ENCODE data around the gene NF2. TPM values are rescaled to one million over a fixed set of nuclear protein-coding genes. Genes with fewer than 3 reads are reported as not detected.

Gene NF2
- total RNA-seq, 3 donors from 2014 or later: 21.1 to 36.1 (median 31.8) TPM

GRCh38 chr22:29607426-29607825 is 4.0 kb downstream of the NF2 start:
- Histone ChIP-seq H3K4me3 (no peak overlapping the region), H3K27ac (no peak overlapping the region), H3K27me3 (no peaks in the 10 kb centered on the region), H3K4me1 (no peaks in the 10 kb centered on the region), H3K9me3 (no peaks in the 10 kb centered on the region), H3K36me3 (no peaks in the 10 kb centered on the region)
- TF ChIP-seq CTCF (IDR thresholded peaks at IDR 0.05) (no peak), POLR2A (IDR thresholded peaks at IDR 0.05) (no peak), POLR2AphosphoS5 (IDR thresholded peaks at IDR 0.05) (no peak)
- intact Hi-C loops (cut with DNase I; ENCODE audit: low total_unique reads): no loop called here
- DNase-seq (ENCODE audit: low spot score in 2 of 2): no peak

GRCh38 chr22:29609139-29609538 is 5.7 kb downstream of the NF2 start:
- TF ChIP-seq CTCF (IDR thresholded peaks at IDR 0.05) (no peak), POLR2A (IDR thresholded peaks at IDR 0.05) (no peak), POLR2AphosphoS5 (IDR thresholded peaks at IDR 0.05) (no peak)
- intact Hi-C loops (cut with DNase I; ENCODE audit: low total_unique reads): no loop called here

GRCh38 chr22:29610780-29611179 is 7.3 kb downstream of the NF2 start:
- intact Hi-C loops (cut with DNase I; ENCODE audit: low total_unique reads): loop anchor here (5.0 kb wide), 1 partner anchor 1447 kb away; no protein-coding TSS in a partner anchor
- no peaks in the 10 kb centered on the region for H3K27me3 ChIP-seq
- H3K4me3 ChIP-seq: no peak overlapping the region
- DNase-seq (ENCODE audit: low spot score in 2 of 2): no peak
- no peaks in the 10 kb centered on the region for H3K4me1 ChIP-seq
- no peaks in the 10 kb centered on the region for H3K36me3 ChIP-seq
- TF ChIP-seq POLR2AphosphoS5 (IDR thresholded peaks at IDR 0.05) (no peak), POLR2A (IDR thresholded peaks at IDR 0.05) (no peak), CTCF (IDR thresholded peaks at IDR 0.05) (no peak)
- no peaks in the 10 kb centered on the region for H3K9me3 ChIP-seq
- no peak overlapping the region for H3K27ac ChIP-seq

More at GRCh38 chr22:29609139-29609538, 5.7 kb downstream of the NF2 start:
- no peaks in the 10 kb centered on the region for H3K36me3 ChIP-seq
- H3K4me3 ChIP-seq: no peak overlapping the region
- no peaks in the 10 kb centered on the region for H3K27me3 ChIP-seq
- no peaks in the 10 kb centered on the region for H3K9me3 ChIP-seq
- no peak overlapping the region for H3K27ac ChIP-seq
- no peak for DNase-seq (ENCODE audit: low spot score in 2 of 2)
- no peaks in the 10 kb centered on the region for H3K4me1 ChIP-seq

- Histone ChIP-seq H3K9me3 (no peaks in the 10 kb centered on the region), H3K36me3 (no peaks in the 10 kb centered on the region), H3K27me3 (no peaks in the 10 kb centered on the region), H3K27ac (no peak overlapping the region), H3K4me3 (no peak overlapping the region), H3K4me1 (peaks cover 0 to 4% of the 10 kb centered on the region in 2 donors)
- DNase-seq (ENCODE audit: low spot score in 2 of 2): no peak
- intact Hi-C loops (cut with DNase I; ENCODE audit: low total_unique reads): no loop called here
- TF ChIP-seq POLR2A (IDR thresholded peaks at IDR 0.05) (no peak), CTCF (IDR thresholded peaks at IDR 0.05) (no peak), POLR2AphosphoS5 (IDR thresholded peaks at IDR 0.05) (no peak)
Observed at GRCh38 chr22:29615705-29616327, 12.4 kb downstream of the NF2 start.

GRCh38 chr22:29617922-29618629 is 14.6 kb downstream of the NF2 start:
- no peak for DNase-seq (ENCODE audit: low spot score in 2 of 2)
- Histone ChIP-seq H3K27me3 (no peaks in the 10 kb centered on the region), H3K9me3 (no peaks in the 10 kb centered on the region), H3K27ac (peak overlapping the region; percentile 20 to 45), H3K4me1 (peaks cover 0 to 14% of the 10 kb centered on the region in 2 donors), H3K36me3 (no peaks in the 10 kb centered on the region), H3K4me3 (no peak overlapping the region)
- TF ChIP-seq CTCF (IDR thresholded peaks at IDR 0.05) (no peak), POLR2AphosphoS5 (IDR thresholded peaks at IDR 0.05) (peak in 1 of 3 donors; percentile 55)
- intact Hi-C loops (cut with DNase I; ENCODE audit: low total_unique reads): no loop called here

Measured in breast epithelium (tissue), 4 donors.